ENCODE measurements around the gene VEPH1. TPM values are rescaled to one million over a fixed set of nuclear protein-coding genes. Genes with fewer than 3 reads are reported as not detected.

The VEPH1 gene
- polyA plus RNA-seq, 10 donors: 0.36 to 1.7 (median 1.1) TPM

GRCh38 chr3:157220883-157221282, 282.3 kb downstream of the VEPH1 start:
- no peak for DNase-seq

GRCh38 chr3:157220211-157220610, 283.0 kb downstream of the VEPH1 start:
- DNase-seq: no peak

- no peak for DNase-seq
Observed at GRCh38 chr3:157219215-157219614, 284.0 kb downstream of the VEPH1 start.

Other genes with a start within 250 kb of the VEPH1 start
- 10 to 100 TPM in 3 of 10 donors, 1 to 10 TPM in 7; 5.1 to 24.9 (median 9.1) TPM for gene PTX3, start 66.6 kb downstream of the VEPH1 start, polyA plus RNA-seq (ENCODE audit: insufficient read length in 10 of 10)

All from muscle of back (tissue), 11 donors.